KBM-7 (cell line): ENCODE results near the gene FMN2.
"Not testable (repeated sequence)": the region's sequence is repeated elsewhere in the genome, so short reads cannot be mapped to it uniquely, and the experiment has no call there.

Experiments
- DNase-seq: peaks from one replicate; pipeline ENCODE4 v3.0.0-alpha.2; 2015
- in situ Hi-C: fragments of 300-500 bp; cut with MboI; formaldehyde crosslinking; loops from 2 replicates; pipeline ENCODE4 v1.14.3; 2020; ENCODE audit warnings: low sequenced_read_pairs, low pct_unique_long_range_greater_than_20kb, mixed read lengths

FMN2 gene

GRCh38 chr1:240184682-240185081 lies 93.0 kb downstream of the FMN2 start:
- in situ Hi-C loops, DNase-seq: not testable (repeated sequence)

DNA sequence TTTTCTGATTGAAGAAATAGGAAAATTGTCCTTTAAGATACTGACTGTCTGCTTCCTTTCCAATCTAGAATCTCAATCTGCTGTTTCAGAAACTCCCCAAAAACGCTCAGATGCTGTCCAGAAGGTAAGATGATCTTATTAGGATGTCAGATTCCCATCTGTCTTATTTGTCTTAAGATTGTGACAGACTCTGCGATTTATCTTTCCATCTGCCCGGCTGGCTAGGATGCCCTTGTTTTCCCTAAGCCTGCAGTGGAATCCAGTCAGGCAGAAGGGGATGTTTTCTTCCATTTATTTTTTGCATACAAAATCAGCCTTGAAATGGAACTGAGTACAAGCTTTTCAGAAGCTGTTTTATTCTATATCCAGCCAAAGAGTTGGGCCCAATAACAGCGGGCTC lies 96.5 kb downstream of the FMN2 start:
- in situ Hi-C loops, result no loop called here
- no peak for DNase-seq

DNA sequence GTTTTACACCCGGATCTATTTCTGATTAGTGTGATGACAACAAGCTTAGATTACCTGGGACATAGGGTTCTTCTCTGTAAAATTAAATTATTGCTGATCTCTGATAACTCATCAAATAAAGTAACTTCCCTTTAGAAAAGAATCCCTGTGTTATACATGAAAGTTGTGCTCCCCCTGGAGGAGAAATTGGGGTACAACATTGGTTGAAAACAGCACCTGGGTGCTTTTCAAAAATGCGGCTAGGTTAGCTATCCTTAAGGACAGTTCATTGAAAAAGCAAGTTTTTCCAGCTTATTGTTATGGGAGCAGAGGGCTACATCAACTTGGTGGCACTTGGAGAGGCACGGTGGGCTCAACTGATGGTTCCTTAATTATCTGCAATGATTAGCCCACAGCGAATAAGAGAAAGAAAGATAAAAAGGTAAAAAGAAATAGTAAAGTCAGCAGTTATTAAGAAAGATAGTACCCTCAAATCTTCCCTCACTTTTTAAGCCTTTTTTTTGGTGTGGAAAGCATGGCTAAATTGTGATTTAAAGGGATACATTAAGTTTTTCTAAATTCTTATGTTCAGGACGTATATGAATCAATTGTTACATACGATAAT lies 97.8 kb downstream of the FMN2 start:
- peak; percentile 50 for DNase-seq
- in situ Hi-C loops, result no loop called here

GRCh38 chr1:240190881-240191401 lies 99.3 kb downstream of the FMN2 start:
- DNase-seq, result peak; percentile 22
- in situ Hi-C loops, result no loop called here

- in situ Hi-C loops, result no loop called here
- no peak for DNase-seq
These were observed 101.2 kb downstream of the FMN2 start for GRCh38 chr1:240192851-240193250.

DNA sequence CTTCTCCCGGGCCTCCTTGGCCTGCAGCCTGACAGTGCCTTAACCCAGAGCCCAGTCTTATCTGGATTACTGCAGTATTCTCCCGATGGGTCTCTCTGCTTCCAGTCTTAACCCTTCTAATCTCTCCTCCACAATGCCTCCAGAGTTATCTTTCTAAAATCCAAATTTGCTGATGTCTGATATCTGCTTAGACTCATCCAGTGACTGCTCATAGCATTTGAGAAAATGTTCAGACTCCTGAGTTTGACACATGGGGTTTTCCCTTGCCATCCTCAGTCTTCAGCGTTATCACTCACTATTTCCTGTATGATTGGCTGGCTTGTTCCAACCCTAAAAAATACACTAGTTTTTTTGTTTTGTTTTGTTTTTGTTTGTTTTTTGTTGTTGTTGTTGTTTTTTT lies 102.0 kb downstream of the FMN2 start:
- in situ Hi-C loops, result no loop called here
- DNase-seq, result no peak

GRCh38 chr1:240194120-240194519 lies 102.4 kb downstream of the FMN2 start:
- in situ Hi-C loops, result no loop called here
- no peak for DNase-seq

DNA sequence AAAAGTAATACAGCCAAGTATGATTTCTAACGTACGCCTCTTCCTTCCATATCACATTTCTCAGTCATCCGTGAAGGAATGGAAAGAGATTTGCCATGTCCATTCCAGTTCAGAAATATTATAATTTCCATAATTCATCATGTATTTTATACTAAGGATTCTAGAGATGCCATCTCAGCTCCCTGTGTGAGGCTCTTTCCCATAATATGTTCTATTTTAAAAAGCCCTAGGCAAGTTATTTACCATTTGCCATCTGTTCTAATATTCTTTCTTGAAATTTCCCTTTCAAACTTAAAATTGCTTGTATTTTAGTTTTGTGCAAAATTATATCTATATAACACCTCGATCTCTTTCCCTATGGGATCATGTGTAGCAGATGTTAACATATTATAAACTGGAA lies 106.7 kb downstream of the FMN2 start:
- in situ Hi-C loops, result no loop called here
- no peak for DNase-seq

DNA sequence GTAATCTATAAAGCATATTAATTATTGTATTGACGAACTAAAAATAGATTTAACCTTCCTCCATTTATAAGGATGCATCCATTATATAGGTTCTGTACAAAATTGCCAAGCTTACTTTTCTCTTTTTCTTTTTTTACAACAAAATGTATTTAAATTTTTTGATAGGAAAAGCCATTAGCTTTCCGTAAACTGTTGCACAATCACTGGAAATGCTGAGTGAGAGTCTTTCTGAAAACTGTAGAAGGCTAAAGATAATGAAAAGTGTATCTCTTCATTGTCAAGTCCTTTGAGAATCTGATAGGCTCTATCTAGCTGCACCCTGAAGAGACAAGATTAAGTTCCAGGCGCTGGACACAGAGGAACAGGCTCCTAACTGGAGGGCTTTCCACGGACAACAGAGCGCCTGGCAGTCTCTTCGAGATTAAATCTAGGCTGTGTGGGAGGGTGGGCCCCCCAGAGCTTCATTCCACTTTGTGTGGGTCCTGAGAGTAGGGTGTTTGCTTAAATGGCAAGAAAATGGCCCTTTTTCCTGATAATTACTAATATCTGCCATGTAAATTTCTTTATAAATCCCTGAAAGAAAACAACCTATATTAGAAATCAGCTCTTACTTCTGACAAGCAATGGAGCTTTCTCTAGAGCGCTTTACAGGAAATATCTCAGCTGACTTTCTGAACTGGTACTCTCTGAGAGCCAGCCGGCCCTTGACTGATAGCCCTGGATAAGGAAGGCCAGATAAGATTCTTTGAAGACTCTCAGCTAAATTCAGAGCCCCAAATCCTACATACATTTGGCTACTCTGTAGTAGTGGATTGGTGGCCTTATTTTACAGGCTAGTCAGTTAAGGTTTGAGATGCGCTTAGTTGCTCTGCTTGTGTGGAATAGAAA lies 108.3 kb downstream of the FMN2 start:
- in situ Hi-C loops, result no loop called here
- DNase-seq, result no peak

DNA sequence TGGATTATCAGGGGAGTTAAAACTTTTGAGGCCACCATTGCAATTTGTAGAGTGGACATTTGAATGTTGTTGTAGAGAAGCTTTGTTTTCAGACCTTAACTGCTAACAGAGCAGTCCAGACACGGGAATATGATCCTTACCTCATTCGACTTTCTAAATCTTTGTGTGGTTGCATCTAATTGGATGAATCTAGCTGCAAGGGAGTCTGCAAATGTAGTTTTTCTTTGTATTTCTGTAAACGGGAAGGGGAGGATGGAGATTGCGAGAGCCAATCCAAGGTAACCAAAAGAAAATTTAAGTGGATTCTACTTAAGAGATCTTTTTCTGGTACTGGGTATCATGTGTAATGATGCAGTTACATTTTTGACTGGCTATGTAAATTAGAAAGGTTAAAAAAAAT lies 110.2 kb downstream of the FMN2 start:
- no peak for DNase-seq
- in situ Hi-C loops, result no loop called here

DNA sequence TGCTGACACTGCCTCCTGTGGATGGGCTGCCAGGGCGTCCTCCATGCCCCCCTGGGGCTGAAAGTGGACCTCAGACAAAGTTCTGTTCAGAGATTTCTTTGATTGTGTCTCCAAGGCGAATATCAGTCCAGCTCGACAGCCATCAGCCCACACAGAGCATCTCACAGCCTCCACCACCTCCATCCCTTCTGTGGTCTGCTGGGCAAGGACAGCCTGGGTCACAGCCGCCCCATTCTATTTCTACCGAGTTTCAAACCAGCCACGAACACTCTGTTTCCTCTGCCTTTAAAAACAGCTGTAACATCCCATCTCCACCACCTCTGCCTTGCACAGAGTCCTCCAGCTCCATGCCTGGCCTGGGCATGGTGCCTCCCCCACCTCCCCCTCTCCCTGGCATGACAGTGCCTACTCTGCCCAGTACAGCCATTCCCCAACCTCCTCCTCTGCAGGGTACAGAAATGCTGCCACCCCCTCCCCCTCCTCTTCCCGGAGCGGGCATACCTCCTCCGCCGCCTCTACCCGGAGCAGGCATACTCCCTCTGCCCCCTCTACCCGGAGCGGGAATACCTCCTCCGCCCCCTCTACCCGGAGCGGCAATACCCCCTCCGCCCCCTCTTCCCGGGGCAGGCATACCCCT lies 115.5 kb downstream of the FMN2 start:
- no peak for DNase-seq
- in situ Hi-C loops, result no loop called here

DNA sequence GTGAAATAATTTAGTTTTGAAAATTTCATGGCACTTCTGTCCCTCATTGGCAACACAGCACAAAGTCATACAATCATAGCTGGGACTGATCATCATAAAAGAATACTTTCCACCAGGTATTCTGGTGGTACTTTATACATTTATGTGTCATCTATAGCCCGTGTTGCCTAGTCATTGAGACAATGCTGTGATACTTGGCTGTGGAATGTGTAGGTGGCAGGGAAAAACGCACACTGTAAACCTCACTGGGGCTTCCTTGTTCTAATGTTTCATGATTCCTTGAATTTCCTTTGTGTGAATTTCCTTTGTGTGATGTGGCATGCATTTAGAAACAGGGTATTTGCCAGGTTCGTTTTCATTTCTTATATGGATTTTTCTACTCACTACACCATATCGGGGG lies 118.3 kb downstream of the FMN2 start:
- in situ Hi-C loops, result no loop called here

GRCh38 chr1:240212556-240212955 lies 120.9 kb downstream of the FMN2 start:
- DNase-seq, result no peak
- in situ Hi-C loops, result no loop called here

More for the DNA sequence above, 118.3 kb downstream of the FMN2 start:
- DNase-seq, result no peak

DNA sequence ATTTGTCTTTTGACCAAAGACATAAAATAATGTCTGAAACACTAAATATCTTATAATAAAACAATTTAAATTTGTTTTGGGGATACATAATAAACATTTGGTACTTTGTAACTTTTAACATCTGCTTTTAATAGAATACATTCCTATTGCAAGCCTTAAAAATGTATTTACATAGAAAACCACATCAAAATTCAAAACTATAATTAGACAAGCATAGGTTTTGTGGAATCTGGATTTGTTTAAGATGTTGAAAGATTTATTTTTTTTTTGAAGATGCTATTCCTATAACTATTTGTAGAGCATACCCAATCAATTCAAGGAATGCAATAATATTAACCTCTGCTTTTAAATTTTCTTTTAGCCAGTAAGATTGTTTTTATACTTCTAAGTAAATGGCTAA lies 125.7 kb downstream of the FMN2 start:
- no peak for DNase-seq
- in situ Hi-C loops, result no loop called here

DNA sequence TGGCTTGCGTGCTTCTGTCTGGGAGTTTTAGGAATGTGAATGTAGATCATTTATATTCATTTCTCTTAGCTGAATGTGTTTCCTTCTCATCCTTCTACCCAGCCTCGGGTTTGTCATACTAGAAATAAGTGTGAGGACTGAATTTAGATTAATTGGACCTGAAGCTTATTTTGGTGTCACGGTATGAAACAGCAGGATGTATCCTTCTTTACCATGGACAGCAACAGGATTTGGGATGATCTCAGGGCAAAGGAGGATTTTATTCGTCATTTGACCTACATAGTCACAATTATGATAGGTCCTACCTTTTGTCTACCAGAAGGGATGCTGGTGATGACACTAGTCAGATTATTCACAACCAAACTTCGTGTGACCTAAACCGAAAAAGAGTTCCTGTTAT lies 127.4 kb downstream of the FMN2 start:
- in situ Hi-C loops, result no loop called here
- no peak for DNase-seq

- in situ Hi-C loops, result no loop called here
- DNase-seq, result no peak
These were observed 134.4 kb downstream of the FMN2 start for GRCh38 chr1:240226102-240226501.

- no peak for DNase-seq
- in situ Hi-C loops, result no loop called here
These were observed 139.1 kb downstream of the FMN2 start for GRCh38 chr1:240230816-240231215.

- DNase-seq, result no peak
- in situ Hi-C loops, result no loop called here
These were observed 140.8 kb downstream of the FMN2 start for GRCh38 chr1:240232530-240232929.

GRCh38 chr1:240234485-240235210 lies 143.0 kb downstream of the FMN2 start:
- no peak for DNase-seq
- in situ Hi-C loops, result no loop called here
